ENCODE results near the gene SAXO1.

SAXO1 gene

DNA sequence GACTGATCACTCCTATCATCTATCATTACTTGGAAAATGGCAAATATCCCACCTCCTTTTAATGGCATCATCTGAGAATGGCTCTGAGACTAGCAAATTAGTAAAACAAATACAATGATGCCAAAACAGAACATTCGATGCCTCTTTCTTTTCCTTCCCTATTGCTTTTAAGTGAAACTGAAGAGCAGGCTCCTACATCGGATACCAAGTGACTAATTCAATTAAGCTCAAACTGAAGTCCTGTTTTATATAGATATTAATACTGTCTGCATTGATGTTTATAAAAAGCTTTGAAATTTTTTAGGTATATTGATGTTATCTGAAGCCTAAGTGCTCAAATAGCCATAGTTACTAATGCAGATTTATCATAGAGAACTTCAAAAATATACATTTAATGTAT is 43.9 kb downstream of the SAXO1 start:
- Mint-ChIP-seq H3K27ac (no peak overlapping the region), H3K27me3 (ENCODE audit: low read depth) (peaks cover 10% of the 10 kb centered on the region), H3K4me1 (peaks cover 9% of the 10 kb centered on the region), H3K9me3 (peaks cover 8% of the 10 kb centered on the region), H3K36me3 (ENCODE audit: low read depth) (peaks cover 6% of the 10 kb centered on the region), H3K4me3 (no peak overlapping the region)
- no peak for TF ChIP-seq CTCF (IDR thresholded peaks at IDR 0.05; ENCODE audit: unreplicated experiment in 3 of 3)

DNA sequence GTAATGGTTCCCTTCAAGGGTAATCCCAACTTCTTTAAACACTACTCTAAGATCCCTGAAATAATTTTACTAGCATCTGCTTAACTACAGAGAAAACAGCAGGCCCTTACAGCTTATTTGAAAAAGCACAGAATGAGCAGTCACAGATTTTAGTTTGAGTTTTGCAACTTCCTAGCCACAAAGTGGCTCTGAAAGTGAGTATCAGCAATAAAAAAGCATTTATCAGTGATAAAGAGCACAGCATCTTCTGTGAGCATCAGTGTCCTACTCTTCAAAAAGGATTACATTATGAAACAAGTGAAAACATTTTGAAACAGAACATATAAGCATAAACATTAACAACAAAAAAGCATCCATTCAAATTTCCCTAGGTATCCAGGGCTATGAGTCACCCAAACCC is 45.0 kb downstream of the SAXO1 start:
- TF ChIP-seq CTCF (IDR thresholded peaks at IDR 0.05; ENCODE audit: unreplicated experiment in 3 of 3), result no peak
- Mint-ChIP-seq H3K27ac (peak overlapping the region in 1 of 3 experiments; percentile 1), H3K4me1 (peaks cover 8% of the 10 kb centered on the region), H3K27me3 (ENCODE audit: low read depth) (peaks cover 4% of the 10 kb centered on the region), H3K36me3 (ENCODE audit: low read depth) (peaks cover 9% of the 10 kb centered on the region), H3K4me3 (no peak overlapping the region), H3K9me3 (peaks cover 15% of the 10 kb centered on the region)

DNA sequence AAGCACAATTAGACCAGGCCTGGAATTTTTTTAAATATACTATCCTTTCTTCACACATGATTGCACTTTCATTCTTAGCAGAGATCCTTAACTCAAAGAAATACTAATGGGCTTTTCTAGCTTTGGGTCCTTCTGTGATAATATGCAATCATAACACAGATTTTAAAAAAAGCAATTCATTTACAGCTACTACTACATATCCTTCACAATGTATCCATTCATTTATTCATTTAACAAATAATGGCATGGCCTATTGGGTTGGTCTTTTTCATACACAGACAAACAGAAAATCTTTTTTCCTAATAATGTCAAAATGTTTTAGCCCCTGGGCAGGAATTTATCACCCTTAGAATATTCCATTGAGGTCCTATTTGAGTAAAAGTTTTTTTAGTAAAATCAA is 47.0 kb downstream of the SAXO1 start:
- peak overlapping the region in 2 of 3 experiments; percentile 14 to 87 for H3K27ac Mint-ChIP-seq
- H3K4me3 Mint-ChIP-seq, result no peak overlapping the region
- peaks cover 13% of the 10 kb centered on the region for H3K36me3 Mint-ChIP-seq (ENCODE audit: low read depth)
- H3K27me3 Mint-ChIP-seq (ENCODE audit: low read depth), result peaks cover 4% of the 10 kb centered on the region
- H3K4me1 Mint-ChIP-seq, result peaks cover 20% of the 10 kb centered on the region
- TF ChIP-seq CTCF (IDR thresholded peaks at IDR 0.05; ENCODE audit: unreplicated experiment in 3 of 3), result no peak
- H3K9me3 Mint-ChIP-seq, result peaks cover 28% of the 10 kb centered on the region

DNA sequence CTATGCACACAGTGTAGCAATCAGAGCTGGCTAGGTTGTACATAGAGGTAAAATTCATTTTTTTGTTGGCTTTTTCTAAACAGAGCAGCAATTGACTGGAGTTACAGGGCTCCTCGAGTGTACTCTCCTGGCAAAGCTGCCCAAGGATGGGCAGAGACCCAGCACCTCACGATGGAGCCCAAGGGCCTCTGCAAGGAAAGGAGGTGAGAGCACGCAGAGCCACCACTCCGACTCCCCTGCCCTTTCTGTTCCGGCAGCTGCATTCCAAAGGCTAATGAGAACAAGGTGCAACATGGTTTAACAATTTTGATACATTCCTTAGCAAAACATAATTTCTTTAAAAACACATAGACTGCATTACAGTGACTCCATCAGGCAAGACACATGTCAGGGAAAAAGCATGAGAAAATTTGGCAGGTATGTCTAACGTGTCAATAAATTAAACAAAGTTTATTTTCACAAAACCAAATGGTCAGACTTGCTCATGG is 47.5 kb downstream of the SAXO1 start:
- Mint-ChIP-seq H3K27ac (peak overlapping the region in 2 of 3 experiments; percentile 14 to 87), H3K4me1 (peaks cover 24% of the 10 kb centered on the region), H3K27me3 (ENCODE audit: low read depth) (peaks cover 4% of the 10 kb centered on the region), H3K9me3 (peaks cover 28% of the 10 kb centered on the region), H3K4me3 (no peak overlapping the region), H3K36me3 (ENCODE audit: low read depth) (peaks cover 13% of the 10 kb centered on the region)
- no peak for TF ChIP-seq CTCF (IDR thresholded peaks at IDR 0.05; ENCODE audit: unreplicated experiment in 3 of 3)

- no peak for TF ChIP-seq CTCF (IDR thresholded peaks at IDR 0.05; ENCODE audit: unreplicated experiment in 3 of 3)
- Mint-ChIP-seq H3K9me3 (peaks cover 28% of the 10 kb centered on the region), H3K27ac (peak overlapping the region in 1 of 3 experiments; percentile 70), H3K4me1 (peaks cover 43% of the 10 kb centered on the region), H3K4me3 (no peak overlapping the region), H3K27me3 (ENCODE audit: low read depth) (peaks cover 4% of the 10 kb centered on the region), H3K36me3 (ENCODE audit: low read depth) (peaks cover 13% of the 10 kb centered on the region)
Observed at GRCh38 chr9:18982262-18982620, 50.8 kb downstream of the SAXO1 start.

DNA sequence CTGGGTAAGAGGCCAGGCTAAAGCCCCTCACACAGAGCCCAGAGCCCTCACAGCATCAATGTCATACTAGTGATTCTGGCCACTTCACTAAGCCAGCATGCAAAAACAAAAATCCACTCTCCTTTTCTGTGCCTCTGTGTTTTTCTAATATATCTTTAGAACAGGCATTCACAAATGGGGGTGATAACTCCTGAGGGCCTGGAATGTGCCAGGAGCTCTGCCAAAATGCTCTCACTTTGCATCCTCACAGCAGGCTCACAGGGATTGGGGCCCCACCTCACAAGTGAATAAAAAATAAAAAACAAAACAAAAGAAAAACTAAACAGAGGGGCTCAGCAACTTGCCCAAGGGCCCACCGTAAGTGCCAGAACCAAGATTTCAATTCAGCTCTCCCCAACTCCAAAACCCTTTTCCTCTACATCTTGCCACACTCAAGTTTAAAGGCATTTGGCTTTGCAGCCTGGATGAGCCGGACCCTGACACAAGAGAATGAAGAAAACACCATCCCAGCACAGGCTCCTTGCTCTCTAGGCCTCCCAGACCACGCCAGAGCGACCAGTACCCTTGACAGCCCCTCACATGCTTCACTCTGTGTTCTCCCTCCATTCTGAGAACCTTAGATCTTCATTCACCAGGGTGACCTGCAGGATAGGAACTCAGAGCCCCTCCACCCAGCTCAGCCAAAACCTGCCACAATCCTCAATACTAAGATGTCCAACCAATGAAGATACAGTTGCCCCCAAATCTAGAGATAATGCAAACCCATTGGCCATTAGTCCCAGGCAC is 51.3 kb downstream of the SAXO1 start:
- Mint-ChIP-seq H3K27me3 (ENCODE audit: low read depth) (peaks cover 4% of the 10 kb centered on the region), H3K4me1 (peaks cover 49% of the 10 kb centered on the region)

More for the DNA sequence above, 51.3 kb downstream of the SAXO1 start:
- TF ChIP-seq CTCF (IDR thresholded peaks at IDR 0.05; ENCODE audit: unreplicated experiment in 3 of 3), result no peak
- Mint-ChIP-seq H3K36me3 (ENCODE audit: low read depth) (peaks cover 13% of the 10 kb centered on the region), H3K9me3 (peaks cover 28% of the 10 kb centered on the region), H3K4me3 (no peak overlapping the region), H3K27ac (peak overlapping the region; percentile 28 to 70 (median 56))
